ENCODE results near the gene ELF4. TPM values are rescaled to one million over a fixed set of nuclear protein-coding genes. Genes with fewer than 3 reads are reported as not detected.

The ELF4 gene
- total RNA-seq, 4 donors from 2014 or later: 7.0 to 14.8 (median 8.8) TPM

GRCh38 chrX:130018143-130018542 is 92.2 kb downstream of the ELF4 start:
- TF ChIP-seq CTCF (IDR thresholded peaks at IDR 0.05; ENCODE audit: low read depth): no peak

- no peak for TF ChIP-seq CTCF (IDR thresholded peaks at IDR 0.05; ENCODE audit: low read depth)
Observed at GRCh38 chrX:130015181-130015580, 95.1 kb downstream of the ELF4 start.

Other genes with a start within 250 kb of the ELF4 start
- 10 to 100 TPM; 13.6 to 16.8 (median 15.9) TPM for gene UTP14A, start 204.3 kb downstream of the ELF4 start, total RNA-seq
- gene BCORL1, start 127.9 kb downstream of the ELF4 start, total RNA-seq: 10 to 100 TPM in 1 of 4 donors, 1 to 10 TPM in 3; 4.1 to 13.9 (median 4.4) TPM
- gene AIFM1, start 55.3 kb upstream of the ELF4 start, total RNA-seq: 10 to 100 TPM; 19.8 to 26.4 (median 22.4) TPM
- 1 to 10 TPM in 1 of 4 donors, under 1 TPM in 1, not detected in 2; 0.88 to 3.6 TPM for gene RAB33A, start 61.5 kb upstream of the ELF4 start, total RNA-seq
- gene ZNF280C, start 158.4 kb upstream of the ELF4 start, total RNA-seq: 1 to 10 TPM; 3.1 to 5.5 (median 4.2) TPM
- 1 to 10 TPM; 4.4 to 7.5 (median 5.8) TPM for gene SLC25A14, start 229.4 kb upstream of the ELF4 start, total RNA-seq